GM12892 (cell line): ENCODE results near the gene MYH15.

ENCODE experiments used
- DNase-seq: peaks from one replicate; pipeline ENCODE4 v3.0.0; 2011; ENCODE audit not compliant: insufficient read length
- FAIRE-seq: peaks from 2 replicates; lab custom pipeline; 2011; peaks lifted over from hg19 to GRCh38; lab: Jason Lieb, UNC
- POLR2A ChIP-seq: IDR thresholded peaks from 2 replicates; pipeline ENCODE4 v1.6.1; 2011; ENCODE audit warnings: low read depth, low read length, control low read depth
- POLR2AphosphoS5 ChIP-seq: IDR thresholded peaks from 2 replicates; pipeline ENCODE4 v1.6.1; 2011; ENCODE audit warnings: low read depth, low read length, control low read depth
- TAF1 ChIP-seq: IDR thresholded peaks from 2 replicates; pipeline ENCODE4 v1.6.1; 2011; ENCODE audit warnings: low read depth, mild to moderate bottlenecking, control low read depth, low read length, borderline replicate concordance

The MYH15 gene

DNA sequence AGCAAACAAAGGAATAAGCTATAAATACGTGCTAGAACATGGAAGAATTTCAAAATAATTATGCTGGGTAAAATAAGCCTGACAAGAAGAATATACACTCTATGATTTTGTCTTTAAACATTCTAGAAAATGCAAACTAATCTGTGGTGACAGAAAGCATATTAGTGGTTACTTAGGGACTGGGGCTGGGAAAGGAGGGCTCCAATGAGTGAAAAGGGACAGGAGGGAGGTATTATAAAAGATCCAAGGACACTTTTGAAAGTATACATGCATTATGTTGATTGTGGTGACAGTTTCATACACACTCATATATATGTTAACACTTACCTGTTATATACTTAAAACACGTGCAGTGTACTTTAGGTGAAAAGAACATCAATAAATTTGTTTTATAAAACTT, 23.0 kb downstream of the MYH15 start:
- no peak for DNase-seq
- no peak for TF ChIP-seq POLR2AphosphoS5
- no peak for TF ChIP-seq POLR2A
- no peak for FAIRE-seq

DNA sequence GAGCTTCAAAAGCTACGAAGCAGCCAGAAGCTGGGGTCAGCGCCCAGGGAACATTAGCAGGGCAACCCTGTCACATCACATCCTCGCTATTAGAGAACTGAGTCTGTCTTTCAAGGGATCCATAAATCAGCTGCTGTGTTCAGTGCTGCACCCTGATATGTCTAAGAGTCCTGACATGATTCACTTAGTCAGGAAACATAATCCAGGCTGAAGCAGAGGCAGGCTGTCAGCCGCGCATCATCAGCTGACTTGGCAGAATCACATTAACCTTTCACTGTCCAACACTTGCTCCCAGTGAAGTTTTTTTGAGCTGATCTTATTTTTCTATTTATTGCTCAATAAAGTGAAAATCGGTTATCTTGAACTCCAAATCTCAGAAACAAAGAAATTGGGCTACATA, 23.5 kb downstream of the MYH15 start:
- DNase-seq = no peak
- FAIRE-seq = no peak
- TF ChIP-seq TAF1 (no peak), POLR2A (no peak), POLR2AphosphoS5 (no peak)

DNA sequence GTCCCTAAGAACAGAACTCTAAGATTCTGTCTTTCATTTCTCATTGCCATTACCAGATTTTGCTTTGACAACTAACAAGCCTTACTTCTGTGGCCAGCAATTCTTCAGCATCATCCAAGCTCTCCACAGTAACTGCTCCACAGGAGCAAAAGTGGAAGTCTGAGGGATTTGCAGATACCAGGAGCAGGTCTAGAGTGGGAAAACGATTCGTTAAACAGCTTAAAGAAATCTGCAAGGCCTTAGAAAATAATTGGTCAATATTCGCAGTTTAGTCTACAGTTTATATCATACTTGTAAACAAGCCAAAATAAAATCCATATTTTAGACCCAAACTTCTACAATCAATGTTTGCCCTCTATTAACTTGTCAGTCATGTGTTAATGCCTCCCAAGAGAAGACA, 24.1 kb downstream of the MYH15 start:
- TF ChIP-seq POLR2A = no peak
- DNase-seq = no peak
- FAIRE-seq = no peak

DNA sequence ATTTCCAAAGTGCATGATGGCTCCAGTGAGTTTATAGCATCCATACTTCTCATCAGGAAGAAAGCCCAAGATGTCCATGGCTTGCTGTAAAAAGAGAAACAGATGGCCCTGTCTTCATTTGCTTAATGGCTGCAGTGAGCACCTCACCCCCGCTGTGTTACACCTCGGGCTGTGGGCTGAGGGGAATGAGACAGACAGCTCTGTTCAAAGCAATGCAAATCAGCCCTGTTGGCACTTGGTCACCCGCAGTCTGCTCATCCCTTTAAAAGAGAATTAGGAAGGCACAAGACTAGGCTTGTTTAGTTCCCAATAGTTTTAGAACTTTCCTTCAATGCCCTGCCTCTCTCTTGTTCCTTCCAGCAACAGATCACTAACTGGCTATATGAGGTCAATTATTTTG, 25.2 kb downstream of the MYH15 start:
- TF ChIP-seq TAF1 (no peak), POLR2A (no peak), POLR2AphosphoS5 (no peak)
- DNase-seq (no peak), FAIRE-seq (peak; percentile 73)

DNA sequence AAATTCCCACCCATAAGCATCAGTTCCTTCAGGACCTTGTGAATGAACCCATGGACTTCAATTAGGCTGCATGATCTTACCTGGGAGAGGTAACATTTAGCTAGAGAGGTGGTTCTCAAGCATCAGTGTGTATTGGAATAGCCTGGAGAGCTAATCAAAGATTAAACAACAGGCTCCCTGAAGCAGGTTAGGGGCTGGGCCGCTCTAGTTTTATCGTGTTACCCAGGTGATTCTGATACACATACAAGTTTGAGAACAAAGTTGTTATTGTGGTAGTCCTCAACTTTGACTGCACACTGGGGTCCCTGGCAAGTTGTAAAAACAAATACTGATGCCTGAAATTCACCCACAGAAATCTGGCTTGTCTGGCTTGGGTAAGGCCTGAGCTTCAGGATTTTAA, 31.2 kb downstream of the MYH15 start:
- TF ChIP-seq POLR2A = no peak
- FAIRE-seq (no peak), DNase-seq (no peak)

DNA sequence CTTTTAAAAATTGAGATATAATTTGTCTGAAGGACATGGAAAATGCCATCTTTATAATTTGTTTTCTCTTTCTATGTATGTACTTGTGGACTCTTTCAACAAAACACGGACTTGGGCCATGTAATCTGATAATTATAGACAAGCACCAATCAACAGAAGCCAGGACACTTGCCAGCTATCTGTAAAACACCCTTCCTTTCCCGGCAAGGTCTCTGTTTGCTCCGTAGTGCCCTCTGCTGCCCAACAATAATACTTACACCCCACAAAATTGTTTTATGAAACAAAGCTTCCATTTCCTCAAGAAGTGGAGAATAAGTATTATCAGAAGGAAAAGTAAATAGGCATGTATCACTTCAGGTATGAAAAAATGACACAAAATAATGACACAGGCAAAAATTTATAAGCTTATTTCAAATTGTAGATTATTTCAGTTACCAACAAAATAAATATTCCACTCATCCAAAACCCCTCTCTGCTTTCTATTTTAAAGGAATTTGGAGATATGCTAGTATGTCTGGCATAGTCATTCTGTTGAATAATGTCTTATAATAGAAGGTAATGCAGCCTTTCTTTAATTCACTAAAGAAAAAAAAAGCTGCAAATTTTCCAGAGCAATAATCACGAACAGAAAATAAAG, 32.8 kb downstream of the MYH15 start:
- FAIRE-seq (peak; percentile 98), DNase-seq (peak; percentile 14)
- TF ChIP-seq POLR2AphosphoS5 (no peak), TAF1 (no peak), POLR2A (no peak)

DNA sequence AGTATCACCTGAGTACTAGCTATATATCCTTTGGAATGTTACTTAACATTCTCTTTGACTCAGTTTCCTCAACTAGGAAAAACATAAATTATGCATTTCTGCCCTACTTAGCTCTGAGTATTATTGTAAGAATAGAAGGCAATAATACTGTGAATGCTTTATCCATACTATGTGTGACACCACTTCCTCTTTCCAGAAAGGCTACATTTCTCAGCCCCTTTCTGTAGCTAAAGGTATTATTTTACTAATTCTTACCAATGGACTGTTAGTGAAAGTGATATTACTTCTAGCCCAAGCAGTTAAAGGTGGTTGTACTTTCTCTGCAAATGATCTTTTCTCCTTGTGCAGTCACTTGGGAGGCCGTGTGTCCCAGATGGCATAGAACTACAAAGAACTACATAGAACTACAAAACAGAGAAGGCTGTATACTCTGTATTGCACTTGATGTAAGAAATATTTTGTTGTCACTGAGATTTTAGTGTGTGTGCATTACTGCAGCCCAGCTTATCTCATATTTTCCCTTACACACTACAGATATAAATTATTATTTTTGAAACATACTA, 35.1 kb downstream of the MYH15 start:
- no peak for TF ChIP-seq POLR2A
- TF ChIP-seq POLR2AphosphoS5 = no peak
- no peak for TF ChIP-seq TAF1
- FAIRE-seq = peak; percentile 30
- no peak for DNase-seq

DNA sequence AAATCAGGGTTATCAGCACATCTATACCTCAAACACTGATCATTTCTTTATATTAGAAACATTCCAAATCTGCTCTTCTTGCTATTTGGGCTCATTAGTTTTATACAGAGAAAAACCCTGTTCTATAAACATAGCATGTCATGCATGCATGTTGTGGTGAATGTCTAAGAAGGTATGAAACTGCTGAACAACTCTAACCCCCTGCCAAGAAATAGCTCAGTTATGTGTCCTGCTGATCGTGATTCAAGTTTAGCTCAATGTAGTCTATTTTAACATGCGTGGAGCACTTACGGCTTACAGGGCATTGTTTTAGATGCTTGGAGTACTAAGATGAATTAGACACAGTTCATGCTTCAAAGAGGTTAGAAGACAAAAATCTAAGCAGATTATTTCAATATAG, 35.8 kb downstream of the MYH15 start:
- FAIRE-seq = no peak
- TF ChIP-seq POLR2A = no peak
- TF ChIP-seq POLR2AphosphoS5 = no peak
- TF ChIP-seq TAF1 = no peak
- no peak for DNase-seq

DNA sequence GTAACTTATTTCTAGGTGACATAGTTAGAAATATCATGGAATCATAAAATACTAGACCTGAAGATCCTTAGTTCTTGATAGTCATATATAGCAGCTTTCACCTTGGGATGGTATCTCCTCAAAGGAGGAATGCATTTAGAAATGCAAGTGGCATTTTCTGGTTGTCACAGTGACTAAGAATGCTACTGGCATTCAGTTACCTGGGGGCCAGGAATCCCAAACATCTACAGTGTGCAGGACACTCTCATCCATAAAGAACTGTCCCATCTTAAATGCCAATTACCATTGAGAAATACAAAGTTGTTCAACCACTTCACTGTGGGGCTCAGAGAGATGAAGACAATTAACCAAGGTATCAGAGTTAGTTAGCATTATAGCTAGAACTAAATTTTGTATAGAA, 36.7 kb downstream of the MYH15 start:
- FAIRE-seq (no peak), DNase-seq (no peak)
- TF ChIP-seq POLR2AphosphoS5 (no peak), TAF1 (no peak), POLR2A (no peak)

DNA sequence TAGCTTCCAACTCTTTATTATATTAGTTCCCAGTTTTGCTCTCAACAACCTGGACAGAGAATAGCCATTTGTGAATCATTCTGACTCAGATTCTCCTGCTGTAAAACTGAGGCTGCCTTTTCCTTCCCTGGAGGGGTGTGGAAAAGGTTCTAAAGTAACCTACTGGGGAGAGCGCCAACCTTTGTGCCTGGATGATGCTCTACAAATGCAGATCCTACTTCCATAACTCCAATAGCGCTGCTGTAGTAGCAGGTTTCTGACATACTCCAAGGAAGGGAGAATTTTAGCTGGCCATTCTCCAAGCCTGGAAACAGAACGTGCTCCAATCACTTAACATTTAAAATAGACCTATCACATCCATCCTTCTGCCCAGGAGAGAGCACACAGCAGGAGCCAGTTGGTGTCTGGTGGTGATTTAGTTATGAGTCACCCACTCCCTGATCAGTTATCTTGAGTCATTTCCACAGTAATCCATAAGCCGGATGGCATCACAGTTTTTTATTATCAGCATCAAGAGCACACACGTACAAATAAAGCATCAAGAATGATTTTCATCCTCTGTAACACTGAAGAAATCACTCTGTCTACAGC, 38.3 kb downstream of the MYH15 start:
- FAIRE-seq (no peak), DNase-seq (no peak)
- TF ChIP-seq TAF1 = no peak
- no peak for TF ChIP-seq POLR2AphosphoS5
- TF ChIP-seq POLR2A = no peak

DNA sequence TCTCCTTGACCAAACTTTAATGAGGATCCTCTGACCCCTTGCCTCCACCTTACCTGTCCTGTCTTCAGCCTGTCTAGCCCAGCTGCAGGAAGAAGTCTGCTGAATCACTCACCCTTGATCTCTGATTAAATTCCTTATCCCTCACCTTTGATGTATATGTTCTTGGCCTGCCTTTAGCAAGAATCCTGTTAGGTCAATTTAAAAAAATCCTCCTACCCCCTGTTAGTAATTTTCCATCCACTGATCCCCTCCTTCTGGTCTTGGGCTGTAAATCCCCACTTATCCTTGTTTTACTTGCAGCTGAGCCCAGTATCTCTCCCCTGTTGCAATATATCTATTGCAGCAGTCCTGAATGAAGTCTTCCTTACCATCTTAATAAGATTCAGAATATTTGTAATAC, 39.0 kb downstream of the MYH15 start:
- no peak for TF ChIP-seq TAF1
- TF ChIP-seq POLR2AphosphoS5 = no peak
- TF ChIP-seq POLR2A = no peak
- DNase-seq (no peak), FAIRE-seq (no peak)

DNA sequence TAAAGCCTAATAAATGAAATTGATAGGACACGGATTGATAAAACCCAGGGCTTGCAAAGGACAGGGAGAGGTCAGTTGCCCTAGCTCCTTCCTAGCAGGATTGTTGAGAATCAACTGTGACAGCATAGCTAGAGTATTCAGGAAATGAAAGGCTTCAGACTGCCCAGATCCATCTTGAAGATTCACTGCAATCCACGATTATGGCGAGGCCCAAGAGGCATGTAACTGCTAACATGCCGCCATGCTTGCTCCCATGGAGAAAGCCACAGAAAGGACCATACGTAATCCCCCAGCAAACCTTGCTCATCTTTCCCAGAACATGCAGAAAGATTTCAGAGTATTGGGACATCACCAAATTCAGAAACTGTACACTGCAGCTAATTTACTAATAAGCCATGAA, 41.3 kb downstream of the MYH15 start:
- TF ChIP-seq POLR2A (no peak), TAF1 (no peak), POLR2AphosphoS5 (no peak)
- no peak for DNase-seq
- FAIRE-seq = no peak

DNA sequence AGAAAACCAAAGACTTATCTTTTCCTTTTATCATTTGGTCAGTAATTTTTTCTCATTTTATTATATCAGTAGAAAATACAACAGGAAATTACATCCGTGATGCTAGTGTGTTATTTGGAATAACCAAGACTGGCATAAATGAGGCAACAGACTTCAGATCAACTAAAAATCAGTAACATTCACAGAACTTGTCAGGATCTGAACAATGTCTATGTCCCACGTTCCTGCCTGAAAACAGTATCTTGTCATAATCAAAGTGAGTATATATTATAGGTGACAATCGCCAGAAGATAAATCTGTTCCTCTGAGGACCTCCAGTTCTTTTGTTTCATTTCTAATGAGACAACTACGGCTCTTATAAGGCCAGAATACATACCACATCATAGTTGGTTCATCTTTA, 41.8 kb downstream of the MYH15 start:
- DNase-seq = no peak
- no peak for FAIRE-seq
- no peak for TF ChIP-seq POLR2AphosphoS5
- TF ChIP-seq POLR2A = no peak
- no peak for TF ChIP-seq TAF1
